ENCODE data around the gene ATP8B2.

GRCh38 chr1:154353966-154354365 is 28.6 kb downstream of the ATP8B2 start:
- TF ChIP-seq POLR2A (IDR thresholded peaks at IDR 0.05; ENCODE audit: low read length) (no peak), GATA1 (IDR thresholded peaks at IDR 0.05; ENCODE audit: low read depth, low read length) (no peak)

All from erythroblast (primary cell).